Panc1 (cell line): ENCODE results near the gene NCKIPSD. TPM values are rescaled to one million over a fixed set of nuclear protein-coding genes. Genes with fewer than 3 reads are reported as not detected.

Experiments used
- ATAC-seq: fragments of 200-7000 bp; cut with Tn5 transposase; 2 replicates; pipeline ENCODE4 v1.9.1; 2020; ENCODE audit warnings: mild to moderate bottlenecking, moderate library complexity
- BruUV-seq: library from RNA; stranded (reverse); fragments of 400-500 nt; replicated peaks from 2 replicates; lab custom pipeline; 2021; lab: Mats Ljungman, UMichigan
- CTCF ChIA-PET: fragments of 300-600 bp; sonication (Branson Sonifier 250); formaldehyde crosslinking; loops from one replicate; lab custom pipeline; 2022; ENCODE audit warnings: antibody characterized with exemption; lab: Charles Lee
- POLR2A ChIA-PET: fragments of 300-600 bp; sonication (Branson Sonifier 250); formaldehyde crosslinking; loops from one replicate; lab custom pipeline; 2022; ENCODE audit warnings: antibody characterized with exemption; lab: Charles Lee
- DNase-seq: peaks from one replicate; pipeline ENCODE4 v3.0.0-alpha.2; 2010; ENCODE audit warnings: low read depth, low spot score
- H3K27ac ChIP-seq: 2 replicates; pipeline ENCODE4 v1.5.1; 2011; ENCODE audit warnings: mild to moderate bottlenecking, low read length, inconsistent platforms
- H3K27me3 ChIP-seq: fragments of 200-500 bp; sonication (Bioruptor generic); 2 replicates; pipeline ENCODE4 v1.6.0; 2014; ENCODE audit warnings: low read length, inconsistent platforms; ENCODE audit not compliant: control insufficient read depth, insufficient read depth
- H3K36me3 ChIP-seq: fragments of 200-500 bp; sonication (Bioruptor generic); 2 replicates; pipeline ENCODE4 v1.5.1; 2014; ENCODE audit warnings: inconsistent platforms, mild to moderate bottlenecking, low read length, moderate library complexity; ENCODE audit not compliant: control insufficient read depth, insufficient read depth
- H3K4me1 ChIP-seq: 2 replicates; pipeline ENCODE4 v1.5.1; 2011; ENCODE audit warnings: inconsistent platforms, mild to moderate bottlenecking, low read length, moderate library complexity; ENCODE audit not compliant: control insufficient read depth, insufficient read depth
- H3K4me3 ChIP-seq, 2 experiments: 2 replicates each; pipeline ENCODE4 v1.5.1; 2011 to 2012; ENCODE audit warnings: low read depth in 2 of 2, low read length in 2 of 2, mild to moderate bottlenecking in 2 of 2, inconsistent platforms in 1 of 2, moderate library complexity in 1 of 2
- H3K9me3 ChIP-seq: fragments of 200-500 bp; sonication (Bioruptor generic); 2 replicates; pipeline ENCODE4 v1.5.1; 2014; ENCODE audit warnings: low read depth, mild to moderate bottlenecking, inconsistent platforms, low read length, moderate library complexity; ENCODE audit not compliant: control insufficient read depth, insufficient read depth
- CTCF ChIP-seq: fragments of 450-650 bp; IDR thresholded peaks from 2 replicates; pipeline ENCODE4 v1.5.1; 2017; ENCODE audit warnings: mild to moderate bottlenecking
- POLR2AphosphoS5 ChIP-seq: IDR thresholded peaks from 2 replicates; pipeline ENCODE4 v1.6.1; 2012; ENCODE audit warnings: mild to moderate bottlenecking, low read depth, low read length, moderate library complexity
- REST ChIP-seq, 2 experiments: IDR thresholded peaks; 2 replicates each; pipeline ENCODE4 v1.6.1; 2011 to 2012; ENCODE audit warnings: low read depth in 2 of 2, control low read depth in 1 of 2, low read length in 1 of 2, mild to moderate bottlenecking in 1 of 2, moderate library complexity in 1 of 2; ENCODE audit not compliant: insufficient read depth in 1 of 2
- SIN3A ChIP-seq: IDR thresholded peaks from 2 replicates; pipeline ENCODE4 v1.6.1; 2012; ENCODE audit warnings: low read depth, mild to moderate bottlenecking, low read length, moderate library complexity, borderline replicate concordance; ENCODE audit not compliant: insufficient read depth
- TCF7L2 ChIP-seq: IDR thresholded peaks from 2 replicates; pipeline ENCODE4 v1.6.1; 2011; ENCODE audit warnings: mild to moderate bottlenecking, low read depth, low read length, inconsistent platforms
- in situ Hi-C: cut with HindIII; loops from 2 replicates; pipeline ENCODE4 v1.10.0; 2016; ENCODE audit warnings: low sequenced_read_pairs, low pct_unique_long_range_greater_than_20kb
- intact Hi-C: fragments of 100-400 bp; cut with micrococcal nuclease; formaldehyde crosslinking; loops from one replicate; pipeline ENCODE4 v1.10.0; 2022; ENCODE audit not compliant: unreplicated experiment
- total RNA-seq: library from RNA; stranded (reverse); gene quantifications from one replicate; pipeline ENCODE4 v1.2.1, GENCODE V29; 2021; ENCODE audit not compliant: unreplicated experiment

Gene NCKIPSD
- total RNA-seq, 1 experiment from 2014 or later: 26.8 TPM

- intact Hi-C loops (no loop called here), in situ Hi-C loops (no loop called here)
- ATAC-seq (no peak), DNase-seq (no peak)
- no peaks in the 10 kb centered on the region for H3K27me3 ChIP-seq
- no peak overlapping the region for H3K27ac ChIP-seq
- POLR2A ChIA-PET: no interaction called here
- BruUV-seq: no TSS peak
- peaks cover 24% of the 10 kb centered on the region for H3K36me3 ChIP-seq
- H3K4me1 ChIP-seq: peaks cover 7% of the 10 kb centered on the region; the same call in 1 of the 2 replicates
- H3K9me3 ChIP-seq: no peaks in the 10 kb centered on the region
- H3K4me3 ChIP-seq: no peak overlapping the region
- TF ChIP-seq TCF7L2: no peak
- no peak for TF ChIP-seq SIN3A
- TF ChIP-seq CTCF: no peak
- TF ChIP-seq POLR2AphosphoS5: no peak
- TF ChIP-seq REST (IDR thresholded peaks at IDR 0.05; ENCODE audit: insufficient read depth in 1 of 2, low read depth in 2 of 2, low read length in 1 of 2): no peak
- CTCF ChIA-PET: no interaction called here
These were observed 8.1 kb upstream of the NCKIPSD start for GRCh38 chr3:48693826-48694225.

- TF ChIP-seq SIN3A (no peak), CTCF (no peak), POLR2AphosphoS5 (no peak), TCF7L2 (no peak), REST (IDR thresholded peaks at IDR 0.05; ENCODE audit: insufficient read depth in 1 of 2, low read depth in 2 of 2, low read length in 1 of 2) (no peak)
- Histone ChIP-seq H3K27ac (no peak overlapping the region), H3K4me1 (peaks cover 7% of the 10 kb centered on the region; the same call in 1 of the 2 replicates), H3K4me3 (no peak overlapping the region), H3K36me3 (peaks cover 27% of the 10 kb centered on the region), H3K9me3 (no peaks in the 10 kb centered on the region), H3K27me3 (no peaks in the 10 kb centered on the region)
- POLR2A ChIA-PET: no interaction called here
- CTCF ChIA-PET: no interaction called here
- no peak for DNase-seq
- in situ Hi-C loops: no loop called here
- intact Hi-C loops: no loop called here
- BruUV-seq: no TSS peak
- ATAC-seq: no peak
These were observed 6.8 kb upstream of the NCKIPSD start for GRCh38 chr3:48692551-48692950.
